ENCODE results near the gene NPVF.

DNA sequence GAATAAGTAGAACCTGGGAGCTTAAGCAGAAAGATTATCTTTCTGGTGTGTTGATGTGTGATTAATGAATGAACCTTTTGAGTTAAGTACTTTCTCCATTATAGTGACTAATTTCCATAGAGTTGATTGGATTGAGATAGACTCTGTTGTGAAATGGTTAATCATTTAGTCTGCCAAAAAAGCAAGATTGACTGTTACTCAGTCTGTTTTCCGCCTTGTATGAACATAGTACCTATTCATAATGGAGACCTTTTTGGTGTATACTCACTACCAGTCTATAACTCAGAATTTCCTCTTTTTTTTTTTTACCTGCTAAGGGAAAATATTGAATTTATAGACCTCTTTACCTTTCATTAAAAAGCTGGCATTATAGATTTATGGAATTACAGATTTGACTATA lies 14.4 kb upstream of the NPVF start:
- TF ChIP-seq, protein P1, sequence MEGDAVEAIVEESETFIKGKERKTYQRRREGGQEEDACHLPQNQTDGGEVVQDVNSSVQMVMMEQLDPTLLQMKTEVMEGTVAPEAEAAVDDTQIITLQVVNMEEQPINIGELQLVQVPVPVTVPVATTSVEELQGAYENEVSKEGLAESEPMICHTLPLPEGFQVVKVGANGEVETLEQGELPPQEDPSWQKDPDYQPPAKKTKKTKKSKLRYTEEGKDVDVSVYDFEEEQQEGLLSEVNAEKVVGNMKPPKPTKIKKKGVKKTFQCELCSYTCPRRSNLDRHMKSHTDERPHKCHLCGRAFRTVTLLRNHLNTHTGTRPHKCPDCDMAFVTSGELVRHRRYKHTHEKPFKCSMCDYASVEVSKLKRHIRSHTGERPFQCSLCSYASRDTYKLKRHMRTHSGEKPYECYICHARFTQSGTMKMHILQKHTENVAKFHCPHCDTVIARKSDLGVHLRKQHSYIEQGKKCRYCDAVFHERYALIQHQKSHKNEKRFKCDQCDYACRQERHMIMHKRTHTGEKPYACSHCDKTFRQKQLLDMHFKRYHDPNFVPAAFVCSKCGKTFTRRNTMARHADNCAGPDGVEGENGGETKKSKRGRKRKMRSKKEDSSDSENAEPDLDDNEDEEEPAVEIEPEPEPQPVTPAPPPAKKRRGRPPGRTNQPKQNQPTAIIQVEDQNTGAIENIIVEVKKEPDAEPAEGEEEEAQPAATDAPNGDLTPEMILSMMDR (IDR thresholded peaks at IDR 0.05 in 4 of 5, conservative IDR thresholded peaks at IDR 0.05 in 1 of 5): no peak
- no peak for TF ChIP-seq POLR2A (IDR thresholded peaks at IDR 0.05)

Measured in gastrocnemius medialis (tissue), 4 donors.